Common myeloid progenitor, CD34-positive (primary cell): Measurements from ENCODE around the gene SMPD3.

Experiments
- CTCF ChIA-PET: fragments of 350-600 bp; sonication (Branson Sonifier 250); formaldehyde crosslinking; loops from one replicate; lab custom pipeline; 2021; ENCODE audit warnings: antibody characterized with exemption; lab: Charles Lee
- POLR2A ChIA-PET: fragments of 350-600 bp; sonication (Branson Sonifier 250); formaldehyde crosslinking; loops from one replicate; lab custom pipeline; 2021; ENCODE audit warnings: antibody characterized with exemption; lab: Charles Lee
- DNase-seq, 3 donors: peaks; one replicate each; pipeline versions ENCODE4 v3.0.0 to v3.0.0-alpha.2; 2013
- H3K27ac ChIP-seq, 2 experiments: 1 replicate in 1 of 2; 2 replicates in 1 of 2; pipeline ENCODE4 v1.7.0; 2013; ENCODE audit warnings: inconsistent platforms in 2 of 2, low read length in 2 of 2, mild to moderate bottlenecking in 2 of 2, low read depth in 1 of 2, moderate library complexity in 1 of 2; ENCODE audit not compliant: severe bottlenecking in 2 of 2, insufficient read depth in 1 of 2, poor library complexity in 1 of 2
- H3K27me3 ChIP-seq, 5 experiments: replicated peaks in 2 of 5; 1 replicate in 3 of 5; 2 replicates in 2 of 5; pipeline versions ENCODE4 v1.6.1 to v1.7.0; 2013; ENCODE audit warnings: low read length in 4 of 5, mild to moderate bottlenecking in 2 of 5, moderate library complexity in 2 of 5, inconsistent platforms in 1 of 5; ENCODE audit not compliant: insufficient read depth in 5 of 5, control insufficient read depth in 4 of 5
- H3K36me3 ChIP-seq, 4 experiments: 1 replicate in 2 of 4; 2 replicates in 2 of 4; pipeline versions ENCODE4 v1.6.1 to v1.7.0; 2013; ENCODE audit warnings: low read length in 3 of 4, control low read depth in 1 of 4, mild to moderate bottlenecking in 1 of 4; ENCODE audit not compliant: control insufficient read depth in 4 of 4, insufficient read depth in 4 of 4
- H3K4me1 ChIP-seq, 4 experiments: 1 replicate in 3 of 4; 2 replicates in 1 of 4; pipeline versions ENCODE4 v1.6.1 to v1.7.1; 2013; ENCODE audit warnings: low read length in 3 of 4, mild to moderate bottlenecking in 3 of 4, control low read depth in 1 of 4, inconsistent platforms in 1 of 4, moderate library complexity in 1 of 4; ENCODE audit not compliant: control insufficient read depth in 4 of 4, insufficient read depth in 4 of 4; ENCODE audit errors: control extremely low read depth in 1 of 4
- H3K4me3 ChIP-seq, 7 experiments: 1 replicate in 4 of 7; 2 replicates in 3 of 7; pipeline versions ENCODE4 v1.5.1 to v1.7.0; 2013; ENCODE audit warnings: mild to moderate bottlenecking in 7 of 7, low read length in 6 of 7, moderate library complexity in 6 of 7, inconsistent platforms in 2 of 7, low read depth in 2 of 7, control low read depth in 1 of 7; ENCODE audit not compliant: insufficient read depth in 4 of 7, control insufficient read depth in 1 of 7; ENCODE audit errors: extremely low read depth in 1 of 7
- H3K9me3 ChIP-seq, 5 experiments: 1 replicate in 4 of 5; 2 replicates in 1 of 5; pipeline versions ENCODE4 v1.6.1 to v1.7.1; 2013; ENCODE audit warnings: low read length in 4 of 5, mild to moderate bottlenecking in 2 of 5, inconsistent platforms in 1 of 5, low read depth in 1 of 5, moderate library complexity in 1 of 5; ENCODE audit not compliant: control insufficient read depth in 4 of 5, insufficient read depth in 2 of 5; ENCODE audit errors: control extremely low read depth in 1 of 5
- WGBS: methylation state at CpG from one replicate; pipeline ENCODE4 v1.1.5; 2013; ENCODE audit not compliant: insufficient coverage; 5-methylcytosine and 5-hydroxymethylcytosine counted together

SMPD3 gene

DNA sequence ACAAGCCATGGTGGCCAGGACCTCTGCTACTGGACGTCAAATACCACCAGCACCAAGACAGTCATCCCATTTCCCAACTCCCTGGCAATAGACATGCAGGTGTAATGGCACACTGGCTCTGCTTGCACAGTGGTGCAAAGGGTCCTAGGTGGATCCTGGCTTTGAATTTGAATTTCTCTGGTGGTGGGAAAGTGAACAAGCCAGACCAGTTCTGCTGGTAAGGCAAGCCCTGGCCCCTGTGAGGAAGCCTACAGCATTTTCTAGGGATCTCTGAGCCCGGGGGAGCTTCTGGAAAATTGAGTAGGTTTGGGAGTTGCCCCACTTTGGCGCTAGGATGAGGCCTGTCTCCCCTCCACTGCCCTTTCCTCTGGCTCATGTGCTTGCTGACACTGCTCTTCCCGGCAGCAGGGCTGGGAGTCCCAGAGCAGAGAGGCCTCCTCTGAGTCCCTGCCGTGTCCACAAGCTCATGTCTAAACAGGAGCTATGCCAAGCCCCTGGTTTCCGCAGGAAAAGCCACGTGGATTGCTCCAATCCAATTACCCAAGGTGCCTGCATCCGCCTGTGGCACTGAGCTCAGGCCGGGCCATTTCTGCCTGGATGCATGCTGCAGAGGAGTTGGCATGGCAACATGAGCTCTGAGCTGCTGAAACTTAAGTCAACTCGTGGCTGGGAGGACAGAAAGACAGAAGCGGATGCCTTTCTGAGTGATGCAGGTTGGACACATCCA lies 70.5 kb downstream of the SMPD3 start:
- no peaks in the 10 kb centered on the region for H3K36me3 ChIP-seq
- ChIA-PET POLR2A (interaction anchor here (0.8 to 0.9 kb wide), 2 partner anchors 8 to 11 kb away, joined by 3 read pairs; no protein-coding TSS in a partner anchor), CTCF (interaction anchor here (0.8 to 2.1 kb wide), 8 partner anchors 8 to 132 kb away, joined by 3 to 8 read pairs (median 4); no protein-coding TSS in a partner anchor)
- H3K4me3 ChIP-seq, result no peak overlapping the region
- H3K9me3 ChIP-seq, result no peaks in the 10 kb centered on the region
- 91% methylated on average over 10 of the region's 11 CpGs for WGBS
- H3K4me1 ChIP-seq, result peaks cover 2 to 18% (median 11%) of the 10 kb centered on the region in 4 experiments
- no peak for DNase-seq
- H3K27me3 ChIP-seq, result no peaks in the 10 kb centered on the region
- no peak overlapping the region for H3K27ac ChIP-seq

GRCh38 chr16:68377221-68377620 lies 71.1 kb downstream of the SMPD3 start:
- Histone ChIP-seq H3K36me3 (no peaks in the 10 kb centered on the region), H3K27ac (no peak overlapping the region), H3K4me1 (peaks cover 2 to 18% (median 11%) of the 10 kb centered on the region in 4 experiments), H3K27me3 (no peaks in the 10 kb centered on the region), H3K4me3 (no peak overlapping the region), H3K9me3 (no peaks in the 10 kb centered on the region)
- 97% methylated on average over 7 of the region's 7 CpGs for WGBS
- CTCF ChIA-PET, result interaction anchor here (1.3 to 2.3 kb wide), 3 partner anchors 11 to 133 kb away, joined by 3 to 9 read pairs (median 8); no protein-coding TSS in a partner anchor
- DNase-seq, result no peak
- POLR2A ChIA-PET, result no interaction called here

DNA sequence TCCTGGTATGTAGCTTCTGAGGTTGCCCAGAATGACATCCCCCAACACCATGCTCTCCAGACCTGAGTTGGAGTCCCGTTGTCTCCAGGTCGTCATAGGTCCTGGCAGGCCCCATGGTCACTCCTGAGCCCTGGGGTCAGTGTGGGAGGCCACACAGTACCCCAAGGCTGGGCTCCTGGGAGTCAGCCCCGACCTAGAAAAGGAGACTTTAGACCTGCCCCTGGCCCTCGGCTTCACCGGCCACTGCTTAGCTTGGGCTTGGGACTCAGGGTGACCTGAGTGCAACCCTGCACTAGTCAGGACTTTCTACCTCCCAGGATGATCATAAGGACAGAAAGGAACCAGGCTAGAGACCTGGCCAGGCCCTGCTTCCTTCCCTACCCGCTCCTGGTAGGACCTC lies 71.7 kb downstream of the SMPD3 start:
- H3K27me3 ChIP-seq, result no peaks in the 10 kb centered on the region
- 95% methylated on average over 4 of the region's 6 CpGs for WGBS
- CTCF ChIA-PET, result interaction anchor here (1.0 to 2.3 kb wide), 4 partner anchors 10 to 133 kb away, joined by 3 to 9 read pairs (median 6); no protein-coding TSS in a partner anchor

DNA sequence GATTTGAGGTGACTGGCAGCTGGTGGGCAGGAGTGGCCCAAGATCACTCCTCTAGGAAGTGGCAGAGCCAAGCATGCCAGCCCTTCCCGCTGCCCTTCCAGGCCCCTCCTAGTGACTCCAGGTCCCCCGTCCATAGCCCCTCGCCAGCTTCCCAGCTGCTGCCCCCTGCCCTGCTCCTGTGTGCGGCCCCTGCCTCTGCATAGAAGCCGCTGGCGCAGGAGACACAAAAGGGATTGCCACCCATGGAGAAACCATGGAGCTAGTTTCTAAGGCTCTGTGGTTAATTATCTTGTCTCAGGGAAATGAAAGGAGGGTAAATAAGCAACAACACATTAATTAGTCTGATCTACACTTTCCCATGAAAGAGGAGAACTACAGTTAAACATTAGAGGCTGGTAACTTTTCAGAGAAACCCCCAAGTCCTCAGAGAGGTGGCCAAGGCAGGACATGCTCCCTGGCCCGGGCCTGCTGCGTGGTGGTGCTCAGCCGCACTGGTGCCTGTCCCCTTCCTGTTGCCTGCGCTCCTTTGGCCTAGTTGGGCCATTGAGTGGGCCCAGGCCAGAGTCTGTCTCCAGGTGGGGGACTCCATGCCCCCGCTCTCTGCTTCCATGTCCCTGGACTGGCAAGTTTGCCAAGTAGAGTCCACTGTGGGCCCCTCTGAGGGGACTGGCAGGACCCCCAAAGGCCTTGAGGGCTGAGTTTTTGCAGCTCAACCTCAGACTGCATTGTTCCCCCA lies 72.3 kb downstream of the SMPD3 start:
- Histone ChIP-seq H3K36me3 (no peaks in the 10 kb centered on the region), H3K4me3 (no peak overlapping the region), H3K4me1 (peaks cover 2 to 22% (median 15%) of the 10 kb centered on the region in 4 experiments), H3K27me3 (no peaks in the 10 kb centered on the region), H3K9me3 (no peaks in the 10 kb centered on the region), H3K27ac (no peak overlapping the region)
- POLR2A ChIA-PET, result no interaction called here
- 95% methylated on average over 9 of the region's 11 CpGs for WGBS
- no peak for DNase-seq
- CTCF ChIA-PET, result interaction anchor here (1.0 to 2.3 kb wide), 4 partner anchors 8 to 21 kb away, joined by 3 to 9 read pairs (median 6); no protein-coding TSS in a partner anchor

More for the DNA sequence above, 71.7 kb downstream of the SMPD3 start:
- Histone ChIP-seq H3K9me3 (no peaks in the 10 kb centered on the region), H3K36me3 (no peaks in the 10 kb centered on the region), H3K27ac (no peak overlapping the region), H3K4me3 (no peak overlapping the region), H3K4me1 (peaks cover 2 to 18% (median 11%) of the 10 kb centered on the region in 4 experiments)
- POLR2A ChIA-PET, result no interaction called here
- DNase-seq, result no peak

DNA sequence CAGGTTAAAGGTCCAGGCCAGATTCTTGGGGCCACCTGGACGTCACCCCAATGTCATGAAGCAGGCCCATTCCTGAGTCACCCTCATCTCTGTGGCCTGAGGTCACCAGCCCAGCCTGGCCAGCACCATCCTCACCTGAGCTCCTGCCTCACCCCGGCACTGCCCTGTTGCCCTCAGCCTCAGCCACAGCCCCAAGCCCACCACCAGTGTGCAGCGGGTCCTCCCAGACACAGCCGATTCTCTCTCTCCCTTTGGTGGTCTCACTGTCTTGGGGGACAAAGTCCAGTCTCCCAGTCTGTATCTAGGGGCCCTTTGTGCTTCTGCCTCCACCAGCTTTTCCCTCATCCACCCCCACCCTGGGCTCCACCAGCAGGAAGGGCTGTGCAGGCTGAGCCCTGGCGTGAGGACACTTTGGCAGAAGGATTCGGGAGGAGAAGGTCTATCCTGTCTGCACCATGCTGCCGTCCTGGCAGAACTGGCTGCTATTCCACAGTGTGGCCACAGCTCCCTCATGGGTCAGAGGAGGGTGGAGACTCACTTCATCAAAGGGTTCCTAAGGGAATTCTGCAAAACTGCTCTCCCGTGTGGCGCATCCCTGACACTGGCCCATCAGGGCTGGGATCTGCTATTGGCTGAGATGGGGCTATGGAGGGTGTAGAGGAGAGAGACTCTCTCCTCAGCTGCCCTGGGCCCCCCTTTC lies 73.2 kb downstream of the SMPD3 start:
- WGBS, result 93% methylated on average over 6 of the region's 9 CpGs
- CTCF ChIA-PET, result interaction anchor here (1.5 to 3.3 kb wide), 5 partner anchors 8 to 22 kb away, joined by 4 to 9 read pairs (median 8); no protein-coding TSS in a partner anchor

DNA sequence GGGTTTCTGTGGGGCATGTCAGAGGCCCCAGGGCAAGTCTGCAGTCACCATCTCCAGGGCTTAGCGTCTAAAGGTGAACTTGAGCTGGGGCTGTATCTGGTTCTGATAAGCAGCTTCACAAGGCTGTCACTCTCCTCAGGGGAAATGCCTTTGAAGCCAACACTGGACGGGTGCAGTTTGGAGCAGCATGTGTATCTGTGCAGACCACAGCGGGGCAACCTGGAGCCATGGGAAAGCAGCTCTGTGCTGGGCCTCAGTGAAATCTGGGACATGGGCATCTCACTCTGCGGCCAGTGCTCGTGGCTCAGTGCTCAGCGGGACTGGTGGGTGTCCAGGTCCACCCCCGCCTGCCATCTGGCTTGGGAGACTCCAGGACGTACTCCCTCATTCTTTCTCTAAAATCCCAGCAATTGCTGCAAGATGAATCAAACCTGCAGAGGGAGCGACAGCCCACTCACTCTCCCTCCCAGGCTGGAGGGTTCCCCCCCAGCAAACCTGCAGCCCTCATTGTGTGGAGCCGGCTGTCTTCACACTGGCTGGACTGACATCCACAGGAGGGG lies 74.0 kb downstream of the SMPD3 start:
- WGBS, result 96% methylated on average over 10 of the region's 10 CpGs
- DNase-seq, result no peak
- no peaks in the 10 kb centered on the region for H3K9me3 ChIP-seq
- no peaks in the 10 kb centered on the region for H3K36me3 ChIP-seq
- ChIA-PET CTCF (interaction anchor here (1.5 to 3.3 kb wide), 4 partner anchors 10 to 22 kb away, joined by 4 to 8 read pairs (median 6); no protein-coding TSS in a partner anchor), POLR2A (interaction anchor here (0.9 kb wide), 1 partner anchor 41 kb away, joined by 3 read pairs; no protein-coding TSS in a partner anchor)
- H3K4me1 ChIP-seq, result peaks cover 6 to 35% (median 31%) of the 10 kb centered on the region in 4 experiments
- no peak overlapping the region for H3K4me3 ChIP-seq
- no peaks in the 10 kb centered on the region for H3K27me3 ChIP-seq
- no peak overlapping the region for H3K27ac ChIP-seq

More for the DNA sequence above, 73.2 kb downstream of the SMPD3 start:
- Histone ChIP-seq H3K9me3 (no peaks in the 10 kb centered on the region), H3K4me3 (no peak overlapping the region), H3K27ac (no peak overlapping the region), H3K36me3 (no peaks in the 10 kb centered on the region), H3K27me3 (no peaks in the 10 kb centered on the region), H3K4me1 (peaks cover 2 to 30% (median 24%) of the 10 kb centered on the region in 4 experiments)
- DNase-seq, result no peak
- POLR2A ChIA-PET, result no interaction called here
